ENCODE measurements around the gene HDAC11.

- no peak for TF ChIP-seq CTCF (IDR thresholded peaks at IDR 0.05)
- TF ChIP-seq POLR2A (IDR thresholded peaks at IDR 0.05): no peak
Measured at GRCh38 chr3:13515786-13516759, 36.0 kb downstream of the HDAC11 start.

Data from uterus (tissue), 2 donors.